Fibroblast of skin of right quadriceps (primary cell): ENCODE results near the gene CDC42EP5.
A peak's percentile ranks its signal among the peaks of the same experiment; 100 is the strongest.
"Not testable (repeated sequence)": the region's sequence is repeated elsewhere in the genome, so short reads cannot be mapped to it uniquely, and the experiment has no call there.

ENCODE experiments used
- DNase-seq: peaks from one replicate; pipeline ENCODE4 v3.0.0-alpha.2; 2013

Gene CDC42EP5

GRCh38 chr19:54489341-54489740, 16.2 kb upstream of the CDC42EP5 start:
- no peak for DNase-seq

- no peak for DNase-seq
These were observed 12.8 kb upstream of the CDC42EP5 start for GRCh38 chr19:54485851-54486250.

- DNase-seq: no peak
These were observed 11.4 kb upstream of the CDC42EP5 start for GRCh38 chr19:54484451-54484850.

GRCh38 chr19:54482889-54483288, 9.8 kb upstream of the CDC42EP5 start:
- DNase-seq: no peak

GRCh38 chr19:54481326-54481930, 8.3 kb upstream of the CDC42EP5 start:
- peak; percentile 42 for DNase-seq

GRCh38 chr19:54480051-54480450, 7.0 kb upstream of the CDC42EP5 start:
- DNase-seq: no peak

- peak; percentile 49 for DNase-seq
These were observed 5.7 kb upstream of the CDC42EP5 start for GRCh38 chr19:54478677-54479266.

- DNase-seq: no peak
These were observed 4.6 kb upstream of the CDC42EP5 start for GRCh38 chr19:54477650-54478049.

GRCh38 chr19:54475706-54476105, 2.6 kb upstream of the CDC42EP5 start:
- no peak for DNase-seq

GRCh38 chr19:54473892-54474372, 836 bp upstream of the CDC42EP5 start:
- DNase-seq: no peak

GRCh38 chr19:54470991-54471782, 1.9 kb downstream of the CDC42EP5 start:
- DNase-seq: no peak

GRCh38 chr19:54470276-54470887, 2.7 kb downstream of the CDC42EP5 start:
- DNase-seq: no peak

- DNase-seq: no peak
These were observed 3.6 kb downstream of the CDC42EP5 start for GRCh38 chr19:54469496-54469934.

- not testable (repeated sequence) for DNase-seq
These were observed 7.0 kb downstream of the CDC42EP5 start for GRCh38 chr19:54466110-54466480.

GRCh38 chr19:54465426-54466109, 7.5 kb downstream of the CDC42EP5 start:
- no peak for DNase-seq

GRCh38 chr19:54464630-54465425, 8.3 kb downstream of the CDC42EP5 start:
- DNase-seq: peak; percentile 82

GRCh38 chr19:54464044-54464629, 9.0 kb downstream of the CDC42EP5 start:
- DNase-seq: peak; percentile 78

GRCh38 chr19:54463531-54464043, 9.5 kb downstream of the CDC42EP5 start, which contains the start of gene LENG9:
Gene LENG9 (minus strand): TSS chr19:54463778. CDS start chr19:54463526, 252 bp downstream.
- peak; percentile 99 for DNase-seq

- peak; percentile 79 for DNase-seq
These were observed 10.2 kb downstream of the CDC42EP5 start for GRCh38 chr19:54462655-54463530.

GRCh38 chr19:54462047-54462654, 10.9 kb downstream of the CDC42EP5 start:
- no peak for DNase-seq
